GM12864 (cell line): ENCODE results near the gene ZSCAN5A.
"Not testable (repeated sequence)": the region's sequence is repeated elsewhere in the genome, so short reads cannot be mapped to it uniquely, and the experiment has no call there.

ENCODE experiments used
- DNase-seq: peaks from one replicate; pipeline ENCODE4 v3.0.0-alpha.2; 2011; ENCODE audit warnings: low read depth
- H3K4me3 ChIP-seq: 2 replicates; pipeline ENCODE4 v1.5.1; 2011; ENCODE audit warnings: mild to moderate bottlenecking, low read depth, low read length, control low read depth
- CTCF ChIP-seq: IDR thresholded peaks from 2 replicates; pipeline ENCODE4 v1.5.1; 2011; ENCODE audit warnings: low read depth, mild to moderate bottlenecking, moderate library complexity, low read length, control low read depth, inconsistent platforms; ENCODE audit errors: missing control alignments

ZSCAN5A gene

GRCh38 chr19:56261145-56261544 is 53.5 kb downstream of the ZSCAN5A start:
- no peak for TF ChIP-seq CTCF
- no peak for DNase-seq
- H3K4me3 ChIP-seq: no peak overlapping the region

GRCh38 chr19:56258272-56258671 is 56.4 kb downstream of the ZSCAN5A start:
- no peak for DNase-seq
- no peak for TF ChIP-seq CTCF
- H3K4me3 ChIP-seq: no peak overlapping the region

GRCh38 chr19:56253737-56254136 is 60.9 kb downstream of the ZSCAN5A start:
- no peak for TF ChIP-seq CTCF
- no peak overlapping the region for H3K4me3 ChIP-seq
- DNase-seq: peak; percentile 21

GRCh38 chr19:56252699-56253422 is 61.8 kb downstream of the ZSCAN5A start:
- peak; percentile 55 for DNase-seq
- peak; percentile 94 for TF ChIP-seq CTCF
- H3K4me3 ChIP-seq: no peak overlapping the region

GRCh38 chr19:56248736-56249338 is 65.8 kb downstream of the ZSCAN5A start:
- not testable (repeated sequence) for H3K4me3 ChIP-seq, DNase-seq

GRCh38 chr19:56245764-56246163 is 68.9 kb downstream of the ZSCAN5A start:
- DNase-seq, H3K4me3 ChIP-seq: not testable (repeated sequence)

- no peak for TF ChIP-seq CTCF
- H3K4me3 ChIP-seq: no peak overlapping the region
- DNase-seq: no peak
Measured at GRCh38 chr19:56245121-56245740, 69.4 kb downstream of the ZSCAN5A start.

GRCh38 chr19:56223481-56223880 is 91.2 kb downstream of the ZSCAN5A start:
- DNase-seq: no peak
- TF ChIP-seq CTCF: no peak
- no peak overlapping the region for H3K4me3 ChIP-seq
